Amniotic stem cell (primary cell): ENCODE results near the gene RAB7A.

Experiments used
- DNase-seq: peaks from one replicate; lab custom pipeline; 2025; lab: John Stamatoyannopoulos, UW

The RAB7A gene

GRCh38 chr3:128726023-128727016, at the start of gene RAB7A:
RAB7A (plus strand) TSS chr3:128726183; CDS start chr3:128795368, 69,185 bp downstream.
- peak; percentile 95 for DNase-seq

- no peak for DNase-seq
Measured at GRCh38 chr3:128679338-128679737, 46.6 kb upstream of the RAB7A start.

- DNase-seq: peak; percentile 92
Measured at GRCh38 chr3:128680603-128681368, 45.2 kb upstream of the RAB7A start.

- no peak for DNase-seq
Measured at GRCh38 chr3:128681369-128681829, 44.6 kb upstream of the RAB7A start.

GRCh38 chr3:128683957-128684356, 42.0 kb upstream of the RAB7A start:
- DNase-seq: no peak

- DNase-seq: no peak
Measured at GRCh38 chr3:128684986-128685726, 40.8 kb upstream of the RAB7A start.

- no peak for DNase-seq
Measured at GRCh38 chr3:128686465-128686864, 39.5 kb upstream of the RAB7A start.

GRCh38 chr3:128689060-128689459, 36.9 kb upstream of the RAB7A start:
- no peak for DNase-seq

- no peak for DNase-seq
Measured at GRCh38 chr3:128693696-128694095, 32.3 kb upstream of the RAB7A start.

- no peak for DNase-seq
Measured at GRCh38 chr3:128697341-128697740, 28.6 kb upstream of the RAB7A start.

GRCh38 chr3:128698211-128699047, 27.6 kb upstream of the RAB7A start:
- no peak for DNase-seq

GRCh38 chr3:128701342-128702212, 24.4 kb upstream of the RAB7A start:
- no peak for DNase-seq

GRCh38 chr3:128702391-128702790, 23.6 kb upstream of the RAB7A start:
- no peak for DNase-seq

GRCh38 chr3:128703561-128703960, 22.4 kb upstream of the RAB7A start:
- DNase-seq: no peak

- no peak for DNase-seq
Measured at GRCh38 chr3:128706086-128706615, 19.8 kb upstream of the RAB7A start.

GRCh38 chr3:128707928-128708494, 18.0 kb upstream of the RAB7A start:
- DNase-seq: no peak

GRCh38 chr3:128709038-128709437, 16.9 kb upstream of the RAB7A start:
- DNase-seq: no peak

- DNase-seq: no peak
Measured at GRCh38 chr3:128709506-128710210, 16.3 kb upstream of the RAB7A start.
